SH-SY5Y (cell line): ENCODE results near the gene CSMD2.

ENCODE experiments used
- GATA2 ChIP-seq: IDR thresholded peaks from 2 replicates; pipeline ENCODE4 v1.6.1; 2011; ENCODE audit warnings: mild to moderate bottlenecking, low read depth, low read length
- GATA3 ChIP-seq: IDR thresholded peaks from 2 replicates; pipeline ENCODE4 v1.6.1; 2011; ENCODE audit warnings: low read depth, mild to moderate bottlenecking, low read length, moderate library complexity

DNA sequence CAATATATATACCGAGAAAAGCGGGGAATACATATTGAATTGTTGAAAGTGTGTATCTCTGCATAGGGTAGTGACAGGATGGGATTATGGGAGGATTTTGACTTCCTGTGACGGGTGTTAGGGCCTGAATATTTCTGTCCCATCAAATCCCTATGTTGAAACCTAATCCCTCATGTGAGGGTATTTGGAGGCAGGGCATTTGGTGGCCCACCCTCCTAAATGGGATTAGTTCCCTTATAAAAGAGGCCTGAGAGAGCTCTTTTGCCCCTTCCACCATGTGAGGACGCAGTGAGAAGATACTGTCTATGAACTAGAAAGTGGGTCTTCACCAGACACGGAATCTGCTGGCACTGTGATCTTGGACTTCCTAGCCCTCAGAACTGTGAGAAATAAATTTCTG lies 555.3 kb downstream of the CSMD2 start:
- TF ChIP-seq GATA3: no peak
- no peak for TF ChIP-seq GATA2
